ENCODE measurements around the gene NPSR1.
"Not testable (repeated sequence)": the region's sequence is repeated elsewhere in the genome, so short reads cannot be mapped to it uniquely, and the experiment has no call there.

Gene NPSR1

DNA sequence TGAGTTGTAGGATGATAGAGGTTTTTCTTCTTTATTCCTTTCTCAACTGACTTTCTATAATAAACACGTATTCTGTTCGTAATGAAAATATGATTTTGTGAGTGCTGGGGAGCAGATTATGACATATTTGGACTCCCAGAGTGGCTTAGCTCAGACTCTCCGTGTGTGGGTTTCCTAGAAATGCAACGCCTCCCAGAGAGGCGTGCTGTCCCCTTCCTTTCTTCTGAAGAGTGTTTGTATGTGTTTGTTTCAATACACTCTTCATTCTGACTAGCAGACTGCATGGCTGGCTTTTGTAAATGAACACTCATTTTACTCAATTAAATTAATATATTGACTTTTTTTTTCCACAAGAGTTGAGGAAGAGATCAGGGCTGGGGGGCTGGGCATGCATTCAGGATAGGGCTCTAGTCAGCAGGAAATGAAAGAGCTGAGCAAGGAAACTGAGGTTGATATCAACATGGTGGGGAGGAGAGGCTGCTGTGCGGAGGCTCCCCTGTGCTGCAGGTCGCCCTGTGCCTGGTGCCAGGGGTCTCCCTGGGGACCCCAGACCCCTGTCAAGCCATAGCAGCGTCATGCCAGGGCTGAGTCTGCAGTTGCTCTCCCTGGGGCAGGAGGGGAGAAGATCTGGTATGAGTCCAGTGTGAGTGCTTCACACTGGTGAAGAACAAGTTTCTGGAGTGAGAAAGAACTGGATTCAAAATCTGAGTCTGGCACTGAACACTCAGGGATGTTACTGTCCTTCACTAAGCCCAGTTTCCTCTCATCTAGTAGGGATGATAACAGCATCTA is 221.1 kb downstream of the NPSR1 start:
- DNase-seq, result not testable (repeated sequence)

DNA sequence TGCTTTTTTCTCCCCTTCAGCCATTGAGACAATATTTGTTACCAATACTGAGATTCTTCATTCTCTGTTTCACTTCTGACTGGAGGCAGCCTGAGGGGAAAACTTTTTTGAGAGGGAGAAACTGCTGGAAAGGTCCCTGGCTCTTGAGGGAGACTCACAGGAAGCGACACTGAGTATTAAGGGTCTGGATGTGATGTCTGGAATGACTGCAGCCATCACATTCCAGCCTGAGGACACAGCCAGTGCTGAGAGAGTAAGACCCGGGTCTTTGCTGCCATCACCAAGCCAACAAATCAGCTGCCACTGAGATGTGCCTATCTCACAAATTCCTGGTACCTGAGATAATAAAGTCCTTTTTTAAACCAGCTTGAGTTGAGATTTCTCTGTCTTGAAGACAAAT is 221.9 kb downstream of the NPSR1 start:
- no peak for DNase-seq

DNA sequence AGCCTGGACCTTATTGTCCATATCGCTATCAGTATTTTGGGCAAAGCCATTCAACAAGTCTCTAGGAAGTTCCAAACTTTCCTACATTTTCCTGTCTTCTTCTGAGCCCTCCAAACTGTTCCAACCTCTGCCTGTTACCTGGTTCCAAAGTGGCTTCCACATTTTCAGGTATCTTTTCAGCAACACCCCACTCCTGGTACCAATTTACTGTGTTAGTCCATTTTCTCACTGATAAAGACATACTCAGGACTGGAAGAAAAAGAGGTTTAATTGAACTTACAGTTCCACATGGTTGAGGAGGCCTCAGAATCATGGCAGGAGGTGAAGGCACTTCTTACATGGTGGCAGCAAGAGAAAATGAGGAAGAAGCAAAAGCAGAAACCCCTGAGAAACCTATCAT is 225.8 kb downstream of the NPSR1 start:
- DNase-seq, result not testable (repeated sequence)

DNA sequence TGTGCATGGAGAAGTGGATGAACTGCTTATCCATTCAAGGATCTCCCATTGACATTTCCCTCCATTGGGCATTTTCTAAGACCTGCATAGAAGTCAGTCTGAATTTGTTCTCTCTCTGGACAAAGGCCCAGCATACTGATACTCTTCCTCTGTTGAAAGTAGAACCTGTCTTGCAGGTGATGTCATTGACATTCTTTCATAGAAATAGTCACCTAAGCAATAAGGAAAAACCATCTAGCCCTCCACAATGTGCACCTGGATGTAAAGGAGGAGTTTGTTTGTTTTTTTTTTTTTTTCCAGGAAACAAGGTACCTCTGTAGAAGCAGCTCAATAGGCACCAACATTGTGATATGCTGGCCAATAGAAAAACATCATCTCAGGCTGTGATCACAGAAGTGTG is 228.8 kb downstream of the NPSR1 start:
- DNase-seq, result no peak

DNA sequence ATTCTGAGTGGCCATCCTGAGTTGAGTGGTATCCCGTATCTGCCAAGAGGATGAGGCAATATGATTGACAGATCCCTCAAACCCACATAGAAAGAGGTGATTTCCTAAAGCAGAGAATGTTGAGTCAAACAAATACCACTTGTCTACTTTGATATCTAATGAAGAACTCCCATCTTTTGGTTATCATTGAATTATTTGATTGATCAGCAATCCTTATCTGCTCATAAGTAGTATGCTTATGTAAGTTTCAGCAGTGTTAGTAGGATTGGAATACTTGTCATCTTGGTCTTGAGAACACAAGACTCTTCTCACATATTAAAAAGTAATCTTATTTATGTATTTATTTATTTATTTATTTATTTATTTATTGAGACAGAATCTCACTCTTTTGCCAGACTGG is 231.9 kb downstream of the NPSR1 start:
- DNase-seq, result no peak

DNA sequence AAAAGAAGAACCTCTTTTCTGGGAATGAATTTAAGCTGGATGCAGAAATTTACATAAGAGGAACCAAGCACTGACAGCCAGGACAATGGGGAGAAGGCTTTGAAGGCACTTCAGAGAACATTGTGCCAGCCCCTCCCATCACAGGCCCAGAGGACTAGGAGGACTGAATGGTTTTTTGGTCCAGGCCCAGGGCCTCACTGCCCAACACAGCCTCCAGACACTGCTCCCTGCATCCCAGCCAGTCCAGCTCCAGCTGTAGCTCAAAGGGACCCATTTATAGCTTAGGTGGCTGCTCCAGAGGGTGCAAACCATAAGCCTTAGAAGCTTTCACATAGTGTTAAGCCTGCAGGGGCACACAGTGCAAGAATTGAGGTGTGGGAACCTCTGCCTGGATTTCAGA is 237.2 kb downstream of the NPSR1 start:
- no peak for DNase-seq
